Activated T-cell treated with anti-CD3 and anti-CD28 coated beads for 24 hours (primary cell): ENCODE results near the gene LNPEP.

Source experiments
- DNase-seq: peaks from one replicate; pipeline ENCODE4 v3.0.0-alpha.2; 2020; ENCODE audit warnings: low read depth

Gene LNPEP

DNA sequence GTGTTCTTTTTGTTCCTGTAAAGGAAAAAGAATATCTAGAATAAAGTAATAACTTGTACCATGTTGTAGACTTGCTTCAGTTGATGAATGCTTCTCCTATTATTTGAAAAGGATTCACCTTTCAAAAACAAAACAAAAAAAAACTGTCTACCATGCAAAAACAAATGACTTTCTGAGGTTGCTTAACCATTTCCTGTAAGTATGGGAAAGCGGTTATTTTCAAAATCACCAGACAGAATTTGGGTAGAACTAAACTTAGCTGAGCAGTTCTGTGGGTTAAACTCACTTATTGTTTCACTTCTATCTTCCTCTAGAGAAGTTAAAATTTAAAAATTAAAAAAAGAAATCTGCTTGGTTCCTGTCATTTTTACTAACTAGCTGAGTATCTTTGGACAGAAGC lies 25.2 kb downstream of the LNPEP start:
- no peak for DNase-seq

GRCh38 chr5:96962540-96962991 lies 26.7 kb downstream of the LNPEP start:
- no peak for DNase-seq

DNA sequence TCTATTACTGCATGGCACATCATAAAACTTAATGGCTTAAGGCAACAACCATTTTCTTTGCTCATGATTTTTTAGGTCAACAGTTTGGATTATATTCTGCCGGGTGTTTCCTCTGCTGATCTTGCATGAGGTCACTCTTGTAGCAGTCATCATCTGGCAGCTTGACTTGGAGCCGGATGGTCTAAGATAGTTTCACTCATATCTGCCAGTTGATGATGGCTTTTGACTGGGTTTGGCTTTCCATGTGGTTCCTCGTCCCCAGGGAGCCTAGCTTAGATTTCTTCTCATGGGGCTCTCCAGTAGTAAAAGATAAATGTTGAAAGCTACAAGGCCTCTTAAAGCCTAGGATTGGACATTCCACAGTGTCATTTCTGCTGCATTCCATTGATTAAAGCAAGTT lies 27.4 kb downstream of the LNPEP start:
- DNase-seq, result no peak

DNA sequence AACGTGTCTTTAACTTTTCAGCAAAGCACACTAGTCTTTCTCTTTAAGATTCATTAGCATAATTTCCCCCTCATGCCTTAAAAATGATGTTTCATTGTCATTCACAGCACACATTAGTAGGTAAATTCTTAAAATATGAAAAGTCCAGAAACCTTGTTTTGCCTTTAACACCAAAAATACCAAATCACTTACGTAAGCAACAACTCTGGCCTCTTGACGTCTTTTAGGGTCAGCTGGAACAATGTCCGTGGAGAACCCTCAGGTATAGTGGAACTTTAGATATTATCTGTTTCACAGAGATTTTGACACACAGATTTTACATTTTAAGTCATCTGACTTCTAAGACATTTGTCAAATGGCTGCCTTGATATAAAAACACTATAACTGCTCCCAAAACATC lies 30.9 kb downstream of the LNPEP start:
- DNase-seq, result no peak

DNA sequence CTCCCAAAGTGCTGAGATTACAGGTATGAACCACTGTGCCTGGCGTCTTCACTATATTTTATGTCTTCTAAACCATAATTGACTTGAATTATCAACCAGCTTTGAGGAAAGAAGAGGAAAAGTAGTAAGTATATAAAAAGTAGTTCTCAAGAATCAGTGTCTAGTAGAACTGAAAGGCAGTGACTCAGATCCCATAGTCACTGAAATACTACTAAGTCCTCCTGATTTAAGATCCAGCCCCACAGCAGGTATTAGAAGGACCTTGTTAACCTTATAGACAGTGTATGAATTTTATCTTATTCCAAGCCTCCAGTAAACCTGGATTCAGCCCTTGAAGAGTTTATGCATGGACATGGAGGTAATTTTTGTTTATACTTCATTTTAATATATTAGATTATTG lies 31.5 kb downstream of the LNPEP start:
- no peak for DNase-seq

- DNase-seq, result no peak
Observed at GRCh38 chr5:96968074-96968473, 32.2 kb downstream of the LNPEP start.

DNA sequence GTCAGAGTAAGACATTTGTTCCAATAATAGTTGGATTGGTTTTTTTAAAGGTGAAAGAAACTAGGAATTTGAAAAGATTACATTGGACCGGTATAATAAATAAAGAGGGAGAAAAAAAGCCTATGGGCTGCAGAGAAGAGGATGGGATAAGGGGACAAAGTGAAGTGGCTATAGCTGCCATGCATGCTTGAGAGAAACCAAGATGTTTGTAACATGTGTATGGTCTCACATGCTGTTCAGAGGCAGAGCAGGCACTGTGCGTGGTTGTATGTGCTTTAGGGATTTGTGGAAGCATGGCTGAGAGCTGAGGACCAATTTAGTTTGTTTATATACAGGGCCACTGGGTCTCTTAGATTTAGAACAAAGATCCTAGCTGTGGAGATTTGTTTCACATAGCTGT lies 32.7 kb downstream of the LNPEP start:
- no peak for DNase-seq

DNA sequence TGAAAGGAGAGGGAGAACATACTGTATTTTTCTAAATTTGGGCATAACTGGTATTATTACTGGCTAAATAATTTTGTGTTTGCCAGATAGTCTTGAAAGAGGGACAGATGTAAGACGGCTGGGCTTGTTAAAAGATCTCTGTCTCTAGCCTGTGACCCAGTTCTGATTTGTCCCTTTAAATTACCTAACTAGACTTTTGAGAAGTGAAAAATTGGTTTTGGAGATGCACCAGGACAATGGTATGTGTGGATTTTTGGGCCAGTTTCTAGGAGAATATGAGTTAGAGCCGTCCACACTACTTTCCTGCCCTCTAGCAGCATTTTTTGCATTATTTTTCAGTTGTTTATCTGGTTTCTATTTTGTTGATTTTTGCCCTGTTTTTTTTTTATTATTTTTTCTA lies 33.5 kb downstream of the LNPEP start:
- DNase-seq, result no peak

GRCh38 chr5:96972599-96973334 lies 36.9 kb downstream of the LNPEP start:
- no peak for DNase-seq

DNA sequence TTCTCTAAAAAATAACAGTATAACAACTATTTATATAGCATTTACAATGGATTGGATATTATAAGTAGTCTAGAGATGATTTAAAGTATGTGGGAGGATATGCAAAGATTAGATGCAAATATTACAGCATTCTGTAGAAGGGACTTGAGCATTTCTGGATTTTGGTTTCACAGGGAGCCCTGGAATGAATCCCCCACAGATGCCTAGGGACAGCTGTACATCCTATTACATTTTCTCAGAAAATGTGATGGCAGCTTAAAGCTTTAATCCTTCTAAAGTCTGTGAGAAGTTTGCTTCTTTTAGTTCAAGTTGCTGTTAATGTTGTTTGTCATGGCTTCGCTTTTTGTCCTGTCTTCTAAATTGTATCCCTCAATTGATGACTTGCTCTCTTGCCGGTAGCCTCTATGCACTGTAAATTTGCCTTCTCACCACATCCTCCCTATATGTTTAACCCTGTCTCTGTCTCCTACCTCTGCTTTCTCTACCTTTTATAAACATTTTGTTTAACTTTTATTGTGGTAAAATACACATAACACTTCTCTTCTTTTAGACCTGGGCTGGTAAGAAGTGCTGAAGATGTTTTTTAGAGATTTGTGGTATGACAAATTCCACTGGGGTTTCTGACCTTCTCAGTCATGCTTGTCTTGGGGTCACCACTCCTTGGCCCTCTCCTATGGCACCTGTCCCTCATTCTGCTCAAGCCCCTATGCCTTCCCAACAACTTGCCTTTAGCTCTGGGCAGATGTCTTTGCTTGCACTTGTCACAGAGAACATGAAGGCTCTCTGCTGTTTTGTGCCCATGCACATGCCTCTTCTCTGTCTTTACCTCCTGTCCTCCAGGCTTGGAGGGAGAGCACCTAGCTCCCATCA lies 37.9 kb downstream of the LNPEP start:
- no peak for DNase-seq

- DNase-seq, result no peak
Observed at GRCh38 chr5:96975656-96976055, 39.8 kb downstream of the LNPEP start.

GRCh38 chr5:96977228-96977627 lies 41.3 kb downstream of the LNPEP start:
- DNase-seq, result no peak

DNA sequence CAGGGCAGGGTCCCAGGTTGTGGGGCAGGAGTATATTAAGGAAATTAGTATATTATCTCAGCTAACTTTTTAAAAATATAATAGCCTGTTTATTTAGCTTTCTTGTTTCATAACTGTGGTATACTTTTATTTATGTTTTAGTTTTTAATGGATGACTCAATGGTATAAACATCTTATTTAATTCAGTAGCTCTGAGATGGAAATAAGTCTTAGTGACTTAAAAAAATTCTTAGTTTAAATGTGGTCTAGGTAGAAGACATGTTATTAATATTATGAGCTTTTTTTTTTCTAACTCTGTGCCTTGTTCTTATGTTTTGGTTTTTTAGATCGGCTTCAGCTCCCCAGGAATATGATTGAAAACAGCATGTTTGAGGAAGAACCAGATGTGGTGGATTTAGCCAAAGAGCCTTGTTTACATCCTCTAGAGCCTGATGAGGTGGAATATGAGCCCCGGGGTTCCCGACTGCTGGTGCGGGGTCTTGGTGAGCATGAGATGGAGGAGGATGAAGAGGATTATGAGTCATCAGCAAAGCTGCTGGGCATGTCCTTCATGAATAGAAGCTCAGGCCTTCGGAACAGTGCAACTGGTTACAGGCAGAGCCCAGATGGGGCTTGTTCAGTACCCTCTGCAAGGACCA lies 43.1 kb downstream of the LNPEP start:
- DNase-seq, result no peak

GRCh38 chr5:96984506-96985192 lies 48.8 kb downstream of the LNPEP start:
- DNase-seq, result no peak

DNA sequence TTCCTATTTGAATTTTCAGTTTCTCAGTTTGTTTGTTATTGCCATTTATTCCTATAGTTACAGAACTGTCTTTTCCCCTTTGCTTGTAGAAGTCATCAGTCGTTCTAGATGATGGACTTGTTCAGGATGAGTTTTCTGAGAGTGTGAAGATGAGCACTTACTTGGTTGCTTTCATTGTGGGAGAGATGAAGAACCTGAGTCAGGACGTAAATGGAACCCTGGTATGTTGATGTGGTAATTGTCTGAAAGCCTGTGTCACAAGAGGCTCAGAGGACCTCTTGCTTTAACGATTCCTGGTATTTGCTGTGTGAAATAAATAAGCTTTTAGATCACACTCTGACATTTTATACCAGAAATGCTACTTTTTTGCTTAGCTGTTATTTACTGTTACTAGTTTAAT lies 50.6 kb downstream of the LNPEP start:
- no peak for DNase-seq

DNA sequence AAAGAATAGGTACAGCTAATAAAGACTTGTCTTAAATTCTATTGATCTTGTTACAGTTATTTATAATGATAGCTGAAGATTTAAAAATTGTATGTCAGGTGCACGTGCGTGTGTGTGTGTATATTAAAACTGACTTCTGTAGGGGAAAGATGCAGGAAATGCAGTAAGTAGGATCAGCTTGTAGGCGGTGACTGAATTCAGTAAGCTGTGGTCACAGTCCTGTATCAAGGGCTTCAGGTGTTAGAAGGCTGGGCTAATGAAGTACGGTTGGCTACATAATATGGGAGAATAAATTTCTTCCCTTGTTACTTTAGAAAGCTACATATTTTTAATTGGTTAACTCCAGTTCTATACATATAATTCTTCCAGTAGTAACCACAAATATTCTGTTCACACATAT lies 54.2 kb downstream of the LNPEP start:
- DNase-seq, result no peak

DNA sequence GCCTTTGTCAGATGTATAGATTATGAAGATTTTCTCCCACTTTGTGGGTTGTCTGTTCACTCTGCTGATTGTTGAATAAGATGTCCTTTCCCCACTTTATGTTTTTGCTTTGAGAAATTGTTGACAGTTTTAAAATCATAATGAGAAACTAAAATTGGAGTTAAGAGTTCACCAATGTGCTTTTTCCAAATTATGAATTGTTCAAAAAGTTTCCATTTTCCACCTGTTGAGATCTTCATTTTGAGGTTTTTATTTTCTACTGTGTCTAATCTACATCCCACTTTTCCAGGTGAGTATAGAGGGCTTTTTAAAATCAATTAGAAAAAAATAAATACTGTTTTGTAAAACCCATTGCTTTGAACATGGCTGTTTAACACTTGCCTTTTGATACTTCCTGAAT lies 55.8 kb downstream of the LNPEP start:
- no peak for DNase-seq

GRCh38 chr5:96993760-96994159 lies 57.9 kb downstream of the LNPEP start:
- no peak for DNase-seq

DNA sequence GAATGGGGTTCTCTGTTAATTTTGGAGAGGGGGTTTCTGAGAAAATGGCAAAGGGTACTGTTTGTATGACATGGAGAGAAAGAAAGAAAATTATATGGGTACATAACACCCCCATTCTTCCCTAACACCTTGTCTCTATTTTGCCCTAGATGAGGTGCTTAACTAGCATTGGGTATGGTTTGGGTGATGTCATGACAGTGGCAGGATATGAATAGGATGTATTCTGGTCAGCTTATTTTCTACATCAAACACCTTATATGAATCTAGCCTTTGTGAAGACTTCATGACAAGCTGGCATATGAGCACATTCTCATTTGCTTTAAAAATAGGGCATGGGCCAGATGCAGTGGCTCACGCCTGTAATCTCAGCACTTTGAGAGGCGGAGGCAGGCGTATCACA lies 58.6 kb downstream of the LNPEP start:
- DNase-seq, result no peak

DNA sequence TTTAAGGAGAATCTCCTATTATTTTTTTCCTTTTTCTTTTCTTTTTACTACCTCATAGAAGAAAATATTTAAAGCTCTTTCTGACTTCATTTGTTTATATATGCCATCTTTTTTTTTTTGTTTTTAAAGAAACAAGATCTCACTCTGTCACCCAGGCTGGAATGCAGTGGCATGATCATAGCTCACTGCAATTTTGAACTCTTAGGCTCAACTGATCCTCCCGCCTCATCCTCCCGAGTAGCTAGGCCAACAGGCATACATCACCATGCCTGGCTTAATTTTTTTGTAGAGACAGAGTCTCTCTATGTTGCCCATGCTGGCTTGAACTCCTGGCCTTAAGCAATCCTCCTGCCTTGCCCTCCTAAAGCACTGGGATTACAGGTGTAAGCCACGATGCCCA lies 59.5 kb downstream of the LNPEP start:
- no peak for DNase-seq

DNA sequence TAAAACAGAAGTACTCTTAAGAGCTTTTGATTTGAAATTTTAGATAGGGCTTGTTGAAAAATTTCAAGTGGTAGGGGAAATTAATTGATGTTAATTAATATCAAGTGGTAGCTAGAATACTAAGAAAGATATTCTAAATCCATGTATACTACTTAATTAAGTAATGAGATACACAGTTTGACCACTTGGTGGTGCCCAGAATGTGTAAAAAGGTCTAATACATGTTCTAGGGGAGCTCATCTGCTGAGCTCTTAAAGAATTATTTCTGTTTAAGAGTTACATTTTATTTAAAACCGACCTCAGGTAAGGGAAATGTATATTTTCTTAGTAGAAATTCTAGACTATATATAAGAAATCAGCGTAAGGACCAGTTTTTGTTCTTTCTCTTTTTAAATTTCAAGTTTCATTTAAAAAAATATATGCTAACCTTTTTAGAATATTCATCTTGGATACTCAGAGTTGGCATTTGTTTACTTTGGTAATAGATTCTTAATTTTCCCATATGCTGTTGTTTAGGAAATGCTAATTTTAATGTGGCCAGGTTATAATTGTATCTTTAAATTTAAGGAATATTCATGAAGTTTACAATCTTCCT lies 61.5 kb downstream of the LNPEP start:
- no peak for DNase-seq

DNA sequence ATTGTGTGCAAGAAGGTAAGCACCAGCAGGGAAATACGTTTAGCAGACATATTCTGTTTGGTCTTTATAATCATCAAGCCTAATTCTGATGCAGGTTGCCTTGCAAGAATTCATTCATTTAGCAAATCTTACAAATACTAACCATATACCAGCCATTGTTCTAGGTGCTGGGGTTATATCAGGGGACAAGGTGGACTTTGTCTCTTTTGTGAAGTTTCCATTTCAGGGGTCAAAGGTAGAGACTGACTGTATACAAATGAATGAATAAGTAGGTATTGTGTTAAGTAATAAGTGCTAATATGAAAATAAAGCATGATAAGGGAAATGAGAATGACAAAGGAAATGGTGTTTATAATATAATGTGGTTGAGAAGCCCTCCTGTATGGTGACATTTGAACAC lies 64.0 kb downstream of the LNPEP start:
- DNase-seq, result no peak
